Posterior vena cava (tissue), 2 donors: ENCODE measurements around the gene SPECC1. TPM values are rescaled to one million over a fixed set of nuclear protein-coding genes. Genes with fewer than 3 reads are reported as not detected.

ENCODE experiments used
- total RNA-seq, 2 donors: library from RNA; stranded (reverse); fragmentation: NEBNext Ultra II Directional; extraction: Animal tissue kit (Norgen Biotek cat#: 25700); gene quantifications; one replicate each; pipeline ENCODE4 v1.2.1, GENCODE V29; 2021
- donor health status: DM: yes; HTN: yes; CAD: no.
- donor health status: DM: yes; HTN: yes; CAD: no.

SPECC1 gene
- total RNA-seq, 2 donors from 2014 or later, result 44.7 to 59.1 TPM

Other genes with a start within 250 kb of the SPECC1 start
- 10 to 100 TPM; 20.5 to 23.8 TPM for gene ULK2, start 141.4 kb upstream of the SPECC1 start, total RNA-seq
- 10 to 100 TPM; 35.5 to 37.0 TPM for gene AKAP10, start 31.5 kb upstream of the SPECC1 start, total RNA-seq